Measurements from ENCODE around the gene SLC36A1.

DNA sequence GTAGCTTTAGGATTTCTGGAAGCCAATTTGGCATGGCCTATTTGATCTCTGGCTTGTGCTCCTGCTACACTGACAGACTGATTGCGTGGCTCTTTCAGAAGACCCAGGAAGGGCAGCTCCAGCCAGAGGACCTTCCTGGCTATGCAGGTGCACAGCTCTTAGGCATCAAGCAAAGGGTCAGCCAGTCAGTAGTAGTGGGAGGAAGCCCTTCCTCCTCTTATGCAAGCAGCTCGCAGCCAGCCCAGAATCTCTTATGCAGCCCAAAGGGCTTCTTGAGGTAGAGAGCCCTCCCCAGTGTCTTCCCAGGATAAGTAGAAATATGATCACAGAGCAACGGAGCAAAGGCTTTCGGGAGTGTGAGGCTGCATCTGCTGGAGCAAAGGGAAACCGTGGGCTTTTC, 43.2 kb downstream of the SLC36A1 start:
- TF ChIP-seq, protein P1, sequence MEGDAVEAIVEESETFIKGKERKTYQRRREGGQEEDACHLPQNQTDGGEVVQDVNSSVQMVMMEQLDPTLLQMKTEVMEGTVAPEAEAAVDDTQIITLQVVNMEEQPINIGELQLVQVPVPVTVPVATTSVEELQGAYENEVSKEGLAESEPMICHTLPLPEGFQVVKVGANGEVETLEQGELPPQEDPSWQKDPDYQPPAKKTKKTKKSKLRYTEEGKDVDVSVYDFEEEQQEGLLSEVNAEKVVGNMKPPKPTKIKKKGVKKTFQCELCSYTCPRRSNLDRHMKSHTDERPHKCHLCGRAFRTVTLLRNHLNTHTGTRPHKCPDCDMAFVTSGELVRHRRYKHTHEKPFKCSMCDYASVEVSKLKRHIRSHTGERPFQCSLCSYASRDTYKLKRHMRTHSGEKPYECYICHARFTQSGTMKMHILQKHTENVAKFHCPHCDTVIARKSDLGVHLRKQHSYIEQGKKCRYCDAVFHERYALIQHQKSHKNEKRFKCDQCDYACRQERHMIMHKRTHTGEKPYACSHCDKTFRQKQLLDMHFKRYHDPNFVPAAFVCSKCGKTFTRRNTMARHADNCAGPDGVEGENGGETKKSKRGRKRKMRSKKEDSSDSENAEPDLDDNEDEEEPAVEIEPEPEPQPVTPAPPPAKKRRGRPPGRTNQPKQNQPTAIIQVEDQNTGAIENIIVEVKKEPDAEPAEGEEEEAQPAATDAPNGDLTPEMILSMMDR (IDR thresholded peaks at IDR 0.05; ENCODE audit: control extremely low read depth in 1 of 3, insufficient read depth in 1 of 3, low read depth in 1 of 3, low read length in 3 of 3), result no peak
- TF ChIP-seq GABPA (IDR thresholded peaks at IDR 0.05; ENCODE audit: borderline replicate concordance, insufficient read depth, low read length) (no peak), POLR2A (IDR thresholded peaks at IDR 0.05; ENCODE audit: control extremely low read depth in 1 of 2, low read depth in 2 of 2, low read length in 2 of 2) (no peak), RFX5 (IDR thresholded peaks at IDR 0.05; ENCODE audit: borderline replicate concordance, low read depth, low read length) (no peak), KDM5A (IDR thresholded peaks at IDR 0.05; ENCODE audit: low read length) (no peak), CHD2 (IDR thresholded peaks at IDR 0.05; ENCODE audit: low read length) (no peak), CEBPB (IDR thresholded peaks at IDR 0.05; ENCODE audit: low read depth, low read length) (no peak), EZH2 (IDR thresholded peaks at IDR 0.05; ENCODE audit: low read depth, low read length, severe bottlenecking) (no peak), TAF1 (IDR thresholded peaks at IDR 0.05; ENCODE audit: low read depth, low read length) (no peak), RAD21 (IDR thresholded peaks at IDR 0.05 in 1 of 2, conservative IDR thresholded peaks at IDR 0.05 in 1 of 2; ENCODE audit: low read depth in 2 of 2, low read length in 2 of 2) (no peak), POLR2AphosphoS5 (IDR thresholded peaks at IDR 0.05; ENCODE audit: low read depth, low read length) (no peak), USF2 (IDR thresholded peaks at IDR 0.05; ENCODE audit: low read length) (no peak), RXRA (IDR thresholded peaks at IDR 0.05; ENCODE audit: insufficient read depth, low read depth, low read length) (no peak), MAX (IDR thresholded peaks at IDR 0.05) (no peak)
